Small intestine (tissue), 7 donors: ENCODE measurements around the gene GLI1. TPM values are rescaled to one million over a fixed set of nuclear protein-coding genes. Genes with fewer than 3 reads are reported as not detected.

Source experiments
- DNase-seq, 2 donors: peaks; one replicate each; pipeline versions ENCODE4 v3.0.0 to v3.0.0-alpha.2; 2013
- FAIRE-seq: peaks from 2 replicates; lab custom pipeline; 2012; peaks lifted over from hg19 to GRCh38; lab: Jason Lieb, UNC
- H3K27ac ChIP-seq, 3 donors: one replicate each; pipeline ENCODE4 v1.5.1; 2013; ENCODE audit warnings: low read length in 2 of 3, mild to moderate bottlenecking in 2 of 3, control low read depth in 1 of 3, inconsistent platforms in 1 of 3, low read depth in 1 of 3, moderate library complexity in 1 of 3
- H3K27me3 ChIP-seq, 3 donors: one replicate each; pipeline ENCODE4 v1.6.1; 2013; ENCODE audit warnings: low read length in 3 of 3, inconsistent platforms in 1 of 3; ENCODE audit not compliant: control insufficient read depth in 3 of 3, insufficient read depth in 3 of 3
- H3K36me3 ChIP-seq, 3 donors: one replicate each; pipeline ENCODE4 v1.6.1; 2013; ENCODE audit warnings: low read length in 3 of 3, inconsistent platforms in 1 of 3, low read depth in 1 of 3, mild to moderate bottlenecking in 1 of 3, moderate library complexity in 1 of 3; ENCODE audit not compliant: control insufficient read depth in 3 of 3, insufficient read depth in 2 of 3
- H3K4me1 ChIP-seq, 3 donors: one replicate each; pipeline ENCODE4 v1.6.1; 2013; ENCODE audit warnings: low read length in 2 of 3, inconsistent platforms in 1 of 3, low read depth in 1 of 3, mild to moderate bottlenecking in 1 of 3, moderate library complexity in 1 of 3; ENCODE audit not compliant: control insufficient read depth in 3 of 3, insufficient read depth in 2 of 3
- H3K4me3 ChIP-seq, 3 donors: one replicate each; pipeline ENCODE4 v1.5.1; 2013; ENCODE audit warnings: low read length in 3 of 3, control low read depth in 1 of 3, inconsistent platforms in 1 of 3, low read depth in 1 of 3, mild to moderate bottlenecking in 1 of 3, moderate library complexity in 1 of 3
- H3K9me3 ChIP-seq, 2 donors: one replicate each; pipeline ENCODE4 v1.6.1; 2013; ENCODE audit warnings: low read depth in 1 of 2, low read length in 1 of 2; ENCODE audit not compliant: control insufficient read depth in 2 of 2, insufficient read depth in 1 of 2
- WGBS, 3 donors: extraction: QIAGEN DNeasy Blood & Tissue Kit; methylation state at CpG; one replicate each; pipeline ENCODE4 v1.1.7; 2013; 5-methylcytosine and 5-hydroxymethylcytosine counted together
- polyA plus RNA-seq, 4 donors: library from polyadenylated mRNA; stranded (reverse) in 3 of 4; unstranded in 1 of 4; fragments of 200-250 nt in 3 of 4; fragments of 120-200 nt in 1 of 4; gene quantifications; one replicate each; pipeline versions ENCODE4 v1.2.1 to v1.2.3, GENCODE V29; 2013
- donor health status: healthy with polysubstance abuse.
- donor health status: control.
- donor health status: control.
- donor health status: Bipolar disorder and iron deficiency.
- donor health status: healthy.

The GLI1 gene
- polyA plus RNA-seq, 4 donors: 1.5 to 5.5 (median 1.9) TPM; not detected in 1

DNA sequence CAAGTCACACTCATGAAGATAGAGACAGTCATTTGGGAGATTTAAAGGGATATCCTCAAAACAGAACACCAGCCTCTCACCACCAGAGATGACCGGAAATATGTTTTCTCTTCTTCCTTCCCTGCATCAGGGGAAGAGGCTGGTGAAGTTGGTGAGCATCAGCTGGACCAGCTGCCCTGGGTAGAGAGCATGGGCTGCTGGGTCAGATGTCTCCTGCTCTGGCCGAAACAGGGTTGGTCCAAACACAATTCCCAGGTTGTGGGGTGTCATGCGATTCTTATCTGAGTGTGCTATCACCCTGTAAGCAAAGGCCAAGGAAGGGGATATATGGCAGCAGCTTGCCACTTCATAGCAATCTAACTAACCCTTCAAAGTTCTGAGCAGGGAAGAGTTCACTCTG, 12.8 kb downstream of the GLI1 start:
- no peak overlapping the region for H3K27ac ChIP-seq
- H3K4me1 ChIP-seq: peaks cover 0 to 41% (median 8%) of the 10 kb centered on the region in 3 donors
- no peak overlapping the region for H3K4me3 ChIP-seq
- FAIRE-seq: no peak
- DNase-seq: no peak
- H3K36me3 ChIP-seq: peaks cover 0 to 25% (median 0%) of the 10 kb centered on the region in 3 donors
- WGBS, 3 donors: 71 to 77% (median 77%) methylated on average over 3 of the region's 3 CpGs
- H3K9me3 ChIP-seq: no peaks in the 10 kb centered on the region
- peaks cover 0 to 41% (median 0%) of the 10 kb centered on the region in 3 donors for H3K27me3 ChIP-seq

DNA sequence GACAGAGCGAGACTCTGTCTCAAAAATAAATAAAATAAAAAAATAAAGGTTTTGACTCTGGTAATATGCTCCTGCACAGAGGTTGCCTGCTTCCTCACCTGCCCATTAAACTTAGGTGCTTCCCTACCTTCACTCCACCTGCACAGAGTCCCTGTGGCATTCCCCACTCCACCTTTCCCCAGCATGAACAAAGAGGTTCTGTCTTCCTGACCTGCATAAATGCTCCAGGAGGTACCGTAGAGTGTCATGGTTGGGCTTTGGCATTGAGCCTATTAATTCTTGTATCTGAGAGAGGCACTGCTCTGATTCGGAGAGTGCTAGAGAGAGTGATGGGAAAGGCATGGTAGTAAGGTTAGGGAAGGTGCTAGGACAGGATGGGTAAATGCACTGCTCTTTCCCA, 13.8 kb downstream of the GLI1 start:
- WGBS, 3 donors: 49 to 63% (median 52%) methylated on average over 3 of the region's 3 CpGs
- H3K9me3 ChIP-seq: no peaks in the 10 kb centered on the region
- H3K27ac ChIP-seq: no peak overlapping the region
- H3K4me3 ChIP-seq: no peak overlapping the region
- peaks cover 0 to 18% (median 0%) of the 10 kb centered on the region in 3 donors for H3K36me3 ChIP-seq
- DNase-seq (no peak), FAIRE-seq (no peak)
- peaks cover 0 to 43% (median 0%) of the 10 kb centered on the region in 3 donors for H3K27me3 ChIP-seq
- H3K4me1 ChIP-seq: peaks cover 0 to 41% (median 8%) of the 10 kb centered on the region in 3 donors

DNA sequence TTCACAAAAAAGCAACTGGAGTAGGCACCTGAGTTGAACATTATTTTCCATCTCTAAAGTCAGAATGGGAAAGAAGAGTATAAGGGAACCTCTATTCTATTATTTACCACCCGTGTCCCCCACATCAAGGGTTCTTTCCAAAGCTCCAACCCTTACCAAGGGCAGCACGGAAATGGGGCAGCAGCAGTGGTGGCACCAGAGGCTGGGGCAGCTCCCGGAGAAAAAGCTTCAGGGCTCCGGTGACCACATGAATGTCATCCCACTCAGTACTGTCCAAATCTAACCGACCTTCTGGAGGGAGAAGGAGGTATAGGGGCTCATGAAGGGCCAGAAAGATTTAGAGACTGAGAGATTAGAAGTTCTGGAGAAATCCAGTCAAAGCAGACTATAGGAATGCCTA, 14.3 kb downstream of the GLI1 start:
- Histone ChIP-seq H3K9me3 (no peaks in the 10 kb centered on the region), H3K27ac (no peak overlapping the region), H3K36me3 (peaks cover 0 to 18% (median 0%) of the 10 kb centered on the region in 3 donors), H3K27me3 (peaks cover 0 to 44% (median 0%) of the 10 kb centered on the region in 3 donors), H3K4me3 (no peak overlapping the region), H3K4me1 (peaks cover 0 to 41% (median 8%) of the 10 kb centered on the region in 3 donors)
- WGBS, 3 donors: 89 to 91% (median 91%) methylated on average over 5 of the region's 5 CpGs
- DNase-seq (no peak), FAIRE-seq (no peak)

DNA sequence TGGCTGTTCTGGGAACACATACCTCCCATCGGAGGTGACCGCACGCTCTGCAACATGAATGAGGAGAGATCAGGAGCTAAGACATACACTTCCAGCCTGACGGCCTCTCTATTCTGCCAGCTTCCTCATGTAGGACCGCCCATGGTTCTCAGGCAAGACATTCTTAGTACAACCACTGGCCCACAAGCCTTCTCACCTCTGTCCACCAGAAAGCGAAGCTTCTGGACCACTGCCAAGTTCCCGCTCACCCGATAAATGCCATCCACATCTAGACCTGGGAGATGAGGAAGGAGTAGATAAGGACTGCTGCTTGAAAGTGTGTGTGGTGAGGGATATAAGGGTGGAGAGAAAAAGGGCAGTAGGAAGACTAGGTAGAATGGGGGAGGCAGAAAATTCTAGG, 14.8 kb downstream of the GLI1 start:
- Histone ChIP-seq H3K27ac (no peak overlapping the region), H3K4me3 (no peak overlapping the region), H3K27me3 (peaks cover 0 to 47% (median 0%) of the 10 kb centered on the region in 3 donors), H3K4me1 (peaks cover 0 to 39% (median 8%) of the 10 kb centered on the region in 3 donors), H3K9me3 (no peaks in the 10 kb centered on the region), H3K36me3 (peaks cover 0 to 16% (median 0%) of the 10 kb centered on the region in 3 donors)
- DNase-seq: peak in 1 of 2 donors; percentile 9
- FAIRE-seq: no peak
- 42 to 71% (median 53%) methylated on average over 8 of the region's 8 CpGs for WGBS, 3 donors

DNA sequence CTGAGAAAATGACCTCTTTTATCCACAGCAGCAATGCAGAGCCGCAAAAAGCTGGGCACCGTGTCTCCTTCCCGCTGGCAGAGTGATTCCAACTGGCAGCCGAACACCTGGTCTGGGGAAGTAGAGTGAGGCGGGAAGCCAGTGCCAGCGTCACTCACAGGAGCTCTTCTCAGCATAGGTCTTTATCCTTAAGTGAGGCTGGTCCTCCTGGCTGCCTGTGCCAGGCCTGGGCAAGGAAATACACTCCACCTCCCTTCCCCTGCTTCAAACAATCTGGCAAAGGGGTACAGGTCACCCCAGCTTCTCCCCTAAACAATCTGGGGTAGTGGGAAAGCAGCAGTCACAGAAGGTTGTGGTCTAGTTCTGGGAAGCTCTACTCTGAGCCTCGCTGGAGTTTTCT, 15.3 kb downstream of the GLI1 start:
- Histone ChIP-seq H3K4me1 (peaks cover 0 to 37% (median 8%) of the 10 kb centered on the region in 3 donors), H3K27ac (no peak overlapping the region), H3K4me3 (peak overlapping the region in 1 of 3 donors; percentile 35), H3K27me3 (peaks cover 0 to 49% (median 0%) of the 10 kb centered on the region in 3 donors), H3K9me3 (no peaks in the 10 kb centered on the region), H3K36me3 (peaks cover 0 to 15% (median 0%) of the 10 kb centered on the region in 3 donors)
- 18 to 58% (median 34%) methylated on average over 7 of the region's 7 CpGs for WGBS, 3 donors
- FAIRE-seq (no peak), DNase-seq (no peak)

DNA sequence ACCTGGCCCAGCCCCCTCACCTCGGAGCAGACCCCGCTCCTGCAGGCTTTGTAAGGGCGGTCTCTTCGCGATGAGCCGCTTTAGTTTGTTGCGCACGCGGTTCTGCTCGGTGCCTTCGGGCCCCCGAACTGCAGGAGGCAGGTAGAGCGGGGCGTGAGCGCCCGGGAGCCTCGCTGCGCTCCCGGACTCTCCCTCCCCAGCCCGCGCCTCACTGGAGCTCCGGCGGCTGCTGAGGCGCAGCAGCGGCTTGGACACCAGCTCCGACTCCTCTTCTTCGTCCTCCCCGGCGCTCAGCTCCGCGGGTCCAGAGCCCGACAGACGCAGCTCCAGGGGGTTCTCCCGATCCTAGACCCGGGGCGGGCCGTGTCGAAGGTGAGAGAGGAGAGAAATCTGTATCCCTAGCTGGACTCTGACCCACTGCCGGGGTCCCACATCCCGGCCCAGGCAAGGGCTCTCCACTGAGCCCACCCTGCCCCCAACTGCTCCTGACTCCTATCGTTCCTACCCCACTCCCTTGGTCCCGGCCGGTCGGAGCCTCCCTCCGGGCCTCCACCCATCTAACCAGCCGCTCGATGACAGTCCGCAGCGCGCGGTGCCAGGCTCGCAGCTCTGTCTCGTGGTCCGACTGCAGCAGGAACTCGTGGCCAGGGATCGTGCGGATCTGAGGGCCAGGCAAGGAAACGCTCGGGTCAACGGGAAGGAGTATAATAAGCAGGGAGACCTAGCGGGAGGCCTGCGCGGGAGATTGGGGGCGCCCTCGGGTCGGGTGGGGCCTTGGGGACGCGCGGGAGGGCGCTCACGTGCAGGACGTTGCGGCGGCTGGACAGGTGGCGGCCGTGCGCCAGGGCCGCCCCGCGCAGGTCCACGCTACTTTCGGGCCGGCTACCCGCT, 15.9 kb downstream of the GLI1 start:
- Histone ChIP-seq H3K9me3 (no peaks in the 10 kb centered on the region), H3K4me3 (peak overlapping the region; percentile 8 to 48 (median 35)), H3K4me1 (peaks cover 0 to 32% (median 5%) of the 10 kb centered on the region in 3 donors), H3K27me3 (peaks cover 0 to 49% (median 0%) of the 10 kb centered on the region in 3 donors), H3K27ac (peak overlapping the region in 1 of 3 donors; percentile 12), H3K36me3 (peaks cover 0 to 15% (median 0%) of the 10 kb centered on the region in 3 donors)
- DNase-seq (peak in 1 of 2 donors; percentile 77), FAIRE-seq (no peak)
- WGBS, 3 donors: 7 to 19% (median 12%) methylated on average over 64 to 84 of the region's 84 CpGs

DNA sequence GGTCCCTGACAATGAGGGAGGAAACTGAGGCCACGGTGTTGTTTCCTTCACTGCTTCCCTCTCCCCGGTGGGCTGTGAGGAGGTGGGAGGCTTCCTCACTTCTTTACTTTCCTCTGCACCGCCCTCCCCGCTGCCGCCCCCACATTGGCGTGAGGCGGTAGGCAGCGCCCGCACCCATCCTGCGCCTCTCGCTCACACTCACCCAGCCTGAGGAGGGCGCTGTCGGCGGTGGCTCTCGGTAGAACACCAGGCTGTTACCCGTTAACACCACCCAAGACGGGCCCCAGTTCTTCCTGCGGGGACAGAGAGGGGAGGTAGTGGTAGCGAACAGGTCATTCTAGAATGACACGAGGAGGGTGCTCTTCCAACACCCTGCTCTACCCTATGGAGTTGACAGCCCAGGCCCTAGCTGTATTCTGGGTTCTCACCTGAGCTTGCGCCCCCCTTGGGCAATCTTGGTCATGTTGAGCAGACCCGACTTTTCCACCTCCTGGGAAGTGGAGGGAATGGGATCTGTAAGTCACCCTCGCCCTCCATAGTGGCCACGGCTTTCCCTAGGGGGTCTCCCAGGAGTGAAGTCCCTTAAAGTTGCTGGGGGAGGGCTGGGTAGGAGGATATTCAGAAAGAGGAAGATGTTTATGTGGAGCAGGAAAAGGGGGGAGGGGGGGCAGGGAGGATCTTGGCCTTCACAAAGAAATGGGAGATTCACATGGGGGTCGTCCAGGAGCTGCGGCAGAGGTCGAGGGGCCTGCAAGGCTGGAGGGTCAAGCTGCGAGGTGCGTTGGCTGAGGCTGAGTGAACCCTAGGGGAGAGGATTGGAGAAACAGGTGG, 16.8 kb downstream of the GLI1 start:
- WGBS, 3 donors: 14 to 24% (median 19%) methylated on average over 27 to 29 of the region's 29 CpGs
- H3K36me3 ChIP-seq: peaks cover 0 to 8% (median 0%) of the 10 kb centered on the region in 3 donors
- no peaks in the 10 kb centered on the region for H3K9me3 ChIP-seq
- H3K27ac ChIP-seq: peak overlapping the region in 2 of 3 donors; percentile 12 to 83
- no peak for DNase-seq
- peak overlapping the region; percentile 32 to 48 (median 35) for H3K4me3 ChIP-seq
- H3K27me3 ChIP-seq: peaks cover 0 to 52% (median 0%) of the 10 kb centered on the region in 3 donors
- peaks cover 0 to 23% (median 2%) of the 10 kb centered on the region in 3 donors for H3K4me1 ChIP-seq
- FAIRE-seq: no peak
